ENCODE results near the gene SELE. TPM values are rescaled to one million over a fixed set of nuclear protein-coding genes. Genes with fewer than 3 reads are reported as not detected.

The SELE gene
- total RNA-seq, 1 experiment from 2014 or later: not detected

GRCh38 chr1:169701261-169702005, 32.4 kb downstream of the SELE start (continued):
- TF ChIP-seq ZNF219 (CRISPR knock-in tag; IDR thresholded peaks at IDR 0.05; ENCODE audit: borderline replicate concordance) (no peak), ZBTB43 (CRISPR knock-in tag; IDR thresholded peaks at IDR 0.05) (no peak), ZNF396 (CRISPR knock-in tag; IDR thresholded peaks at IDR 0.05; ENCODE audit: borderline replicate concordance) (no peak), E2F4 (CRISPR knock-in tag; IDR thresholded peaks at IDR 0.05; ENCODE audit: borderline replicate concordance, low read depth) (no peak)

- CTCF ChIA-PET: no interaction called here
- Mint-ChIP-seq H3K4me1 (no peaks in the 10 kb centered on the region), H3K36me3 (no peaks in the 10 kb centered on the region), H3K27me3 (ENCODE audit: low read depth) (peaks cover 15% of the 10 kb centered on the region), H3K9me3 (no peaks in the 10 kb centered on the region), H3K4me3 (no peak overlapping the region), H3K27ac (no peak overlapping the region)
- no peak for DNase-seq (ENCODE audit: low spot score)
- no peak for ATAC-seq
- POLR2A ChIA-PET: no interaction called here
- TF ChIP-seq HMGA2 (CRISPR knock-in tag; IDR thresholded peaks at IDR 0.05) (no peak), CBFB (CRISPR knock-in tag; IDR thresholded peaks at IDR 0.05; ENCODE audit: low read depth) (no peak), ZNF138 (CRISPR knock-in tag; conservative IDR thresholded peaks at IDR 0.05) (no peak)
These were observed 34.2 kb downstream of the SELE start for GRCh38 chr1:169699707-169700106.

- H3K9me3 Mint-ChIP-seq: no peaks in the 10 kb centered on the region
- no peak for TF ChIP-seq MLX (CRISPR knock-in tag; IDR thresholded peaks at IDR 0.05)
- TF ChIP-seq ZNF532 (CRISPR knock-in tag; IDR thresholded peaks at IDR 0.05; ENCODE audit: borderline replicate concordance): no peak
- DNase-seq (ENCODE audit: low spot score) (no peak), ATAC-seq (no peak)
- ChIA-PET CTCF (no interaction called here), POLR2A (no interaction called here)
- H3K4me3 Mint-ChIP-seq: no peak overlapping the region
- H3K4me1 Mint-ChIP-seq: no peaks in the 10 kb centered on the region
- no peak overlapping the region for H3K27ac Mint-ChIP-seq
- peaks cover 13% of the 10 kb centered on the region for H3K27me3 Mint-ChIP-seq (ENCODE audit: low read depth)
- H3K36me3 Mint-ChIP-seq: no peaks in the 10 kb centered on the region
These were observed 34.9 kb downstream of the SELE start for GRCh38 chr1:169698976-169699375.

GRCh38 chr1:169697755-169698154, 36.1 kb downstream of the SELE start:
- Mint-ChIP-seq H3K4me3 (no peak overlapping the region), H3K27ac (no peak overlapping the region), H3K36me3 (no peaks in the 10 kb centered on the region), H3K4me1 (no peaks in the 10 kb centered on the region), H3K9me3 (no peaks in the 10 kb centered on the region), H3K27me3 (ENCODE audit: low read depth) (peaks cover 13% of the 10 kb centered on the region)
- ChIA-PET POLR2A (no interaction called here), CTCF (interaction anchor here (2.2 kb wide), 1 partner anchor 14 kb away, joined by 6 read pairs; no protein-coding TSS in a partner anchor)
- TF ChIP-seq NR1H2 (CRISPR knock-in tag; IDR thresholded peaks at IDR 0.05) (no peak), IRF2 (CRISPR knock-in tag; IDR thresholded peaks at IDR 0.05; ENCODE audit: borderline replicate concordance, low read depth) (no peak), CTCF (IDR thresholded peaks at IDR 0.05) (no peak), E2F5 (CRISPR knock-in tag; IDR thresholded peaks at IDR 0.05) (no peak), JAZF1 (CRISPR knock-in tag; IDR thresholded peaks at IDR 0.05) (no peak), OVOL2 (CRISPR knock-in tag; IDR thresholded peaks at IDR 0.05; ENCODE audit: borderline replicate concordance) (no peak), E2F4 (CRISPR knock-in tag; IDR thresholded peaks at IDR 0.05; ENCODE audit: borderline replicate concordance, low read depth) (no peak), FOXP1 (CRISPR knock-in tag; IDR thresholded peaks at IDR 0.05; ENCODE audit: borderline replicate concordance) (no peak)
- no peak for ATAC-seq
- DNase-seq (ENCODE audit: low spot score): no peak
